AG04449 (cell line): Measurements from ENCODE around the gene HIPK2.

Source experiments
- CTCF ChIA-PET: fragments of 350-600 bp; formaldehyde crosslinking; extraction: SDS; loops from one replicate; lab custom pipeline; 2021; ENCODE audit warnings: antibody characterized with exemption; lab: Yijun Ruan, JAX
- POLR2A ChIA-PET: fragments of 400-600, 350-600 bp; formaldehyde crosslinking; extraction: SDS; loops from one replicate; lab custom pipeline; 2020; ENCODE audit warnings: antibody characterized with exemption, inconsistent platforms; lab: Yijun Ruan, JAX
- DNase-seq: peaks from one replicate; pipeline ENCODE4 v3.0.0-alpha.2; 2010; ENCODE audit warnings: low read depth, low spot score
- H3K4me3 ChIP-seq: 2 replicates; pipeline ENCODE4 v1.5.1; 2011; ENCODE audit warnings: low read depth, mild to moderate bottlenecking, control low read depth, low read length
- CTCF ChIP-seq: IDR thresholded peaks from one replicate; pipeline ENCODE4 v1.5.1; 2011; ENCODE audit warnings: mild to moderate bottlenecking, moderate library complexity, low read length, control low read depth, inconsistent platforms; ENCODE audit not compliant: insufficient read depth; ENCODE audit errors: missing control alignments

Gene HIPK2

GRCh38 chr7:139526578-139527544 is 250.9 kb downstream of the HIPK2 start:
- ChIA-PET POLR2A (no interaction called here), CTCF (interaction anchor here (0.7 to 1.4 kb wide), 3 partner anchors 10 to 92 kb away, joined by 3 read pairs; no protein-coding TSS in a partner anchor)
- no peak overlapping the region for H3K4me3 ChIP-seq
- DNase-seq, result peak; percentile 72
- TF ChIP-seq CTCF, result no peak

- CTCF ChIA-PET, result interaction anchor here (0.6 to 1.1 kb wide), 3 partner anchors 27 to 91 kb away, joined by 3 read pairs; no protein-coding TSS in a partner anchor
- POLR2A ChIA-PET, result no interaction called here
These were observed 252.0 kb downstream of the HIPK2 start for GRCh38 chr7:139525750-139526149.

DNA sequence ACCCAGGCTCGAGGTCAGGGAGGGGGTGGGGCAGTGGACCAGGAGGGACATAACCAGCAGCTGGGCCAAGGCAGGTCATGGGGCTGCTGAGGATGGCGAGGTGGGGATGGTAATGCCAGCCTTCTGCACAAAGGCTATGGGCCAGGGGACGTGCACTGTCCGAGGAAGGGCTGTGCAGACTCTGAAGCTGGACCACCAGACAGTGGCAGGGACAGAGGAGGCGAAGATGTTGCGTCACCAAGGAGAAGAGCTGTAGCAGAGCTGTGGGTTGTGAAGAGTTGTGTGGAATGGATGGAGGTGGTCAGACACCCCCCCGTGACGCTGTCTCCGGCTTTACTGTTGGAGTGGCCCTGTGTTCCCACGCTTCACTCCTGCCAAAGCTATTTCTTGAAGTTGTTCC is 252.6 kb downstream of the HIPK2 start:
- ChIA-PET POLR2A (no interaction called here), CTCF (interaction anchor here (0.6 to 1.0 kb wide), 2 partner anchors 27 to 37 kb away, joined by 3 read pairs; no protein-coding TSS in a partner anchor)
- TF ChIP-seq CTCF, result no peak
- H3K4me3 ChIP-seq, result no peak overlapping the region
- DNase-seq, result no peak

More at GRCh38 chr7:139525750-139526149, 252.0 kb downstream of the HIPK2 start:
- DNase-seq, result no peak
- TF ChIP-seq CTCF, result no peak
- H3K4me3 ChIP-seq, result no peak overlapping the region

DNA sequence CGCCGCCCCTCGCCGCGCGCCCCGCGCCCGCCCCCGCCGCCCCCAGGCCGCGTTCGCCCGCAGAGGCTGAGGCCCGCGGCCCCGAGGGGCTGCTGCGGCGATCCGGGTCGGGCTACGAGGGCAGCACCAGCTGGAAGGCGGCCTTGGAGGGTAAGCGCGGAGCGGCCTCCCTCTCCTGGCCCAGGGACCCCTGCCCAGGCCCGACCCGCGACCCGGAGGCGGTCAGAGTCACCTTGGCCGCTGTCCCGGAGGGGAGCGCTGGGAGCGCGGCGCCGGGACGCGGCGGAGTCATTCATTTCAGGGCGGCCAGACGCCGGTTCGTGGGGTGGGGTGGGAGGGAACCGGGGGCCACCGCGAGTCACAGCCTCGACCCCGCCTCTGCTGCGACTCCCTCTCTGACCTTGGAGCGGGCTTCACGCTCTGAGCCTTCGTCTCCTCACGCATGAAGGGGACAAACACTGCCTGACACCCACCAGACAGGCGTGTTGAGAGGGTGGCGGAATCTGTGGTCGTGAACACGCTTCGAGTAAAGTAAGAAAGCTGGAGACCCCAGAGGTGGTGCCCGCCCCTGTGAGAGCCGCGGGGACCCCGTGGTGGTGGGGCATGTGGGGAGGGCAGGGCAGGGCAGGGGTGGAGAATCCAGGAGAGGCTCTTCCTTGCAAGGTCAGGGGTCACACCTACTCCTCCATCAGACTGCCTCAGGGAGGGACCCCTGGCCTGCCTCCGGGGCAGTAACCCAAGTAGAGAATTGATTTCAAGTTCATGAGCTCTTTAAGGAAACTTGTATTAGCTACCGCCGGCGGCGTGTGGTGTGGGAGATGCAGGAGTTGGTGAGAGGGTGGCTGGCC is 253.6 kb downstream of the HIPK2 start:
- no peak overlapping the region for H3K4me3 ChIP-seq
- DNase-seq, result no peak
- no peak for TF ChIP-seq CTCF
- ChIA-PET POLR2A (no interaction called here), CTCF (no interaction called here)

GRCh38 chr7:139523199-139523941 is 254.4 kb downstream of the HIPK2 start, which contains the start of gene CLEC2L:
CLEC2L (plus strand) TSS chr7:139523685; CDS start chr7:139523928, 243 bp downstream.
- no peak for TF ChIP-seq CTCF
- no peak for DNase-seq
- CTCF ChIA-PET, result no interaction called here
- no peak within 1 kb of the TSS; the same call in 1 of the 2 replicates for H3K4me3 ChIP-seq
- POLR2A ChIA-PET, result no interaction called here
